Stimulated activated CD8-positive, alpha-beta memory T cell treated with anti-CD3 and anti-CD28 coated beads, Interleukin-15, amount 100 ng/mL, for 1 hour (primary cell): ENCODE results near the gene HELQ.
"Not testable (repeated sequence)": the region's sequence is repeated elsewhere in the genome, so short reads cannot be mapped to it uniquely, and the experiment has no call there.

Source experiments
- DNase-seq: peaks from one replicate; pipeline ENCODE4 v3.0.0-alpha.2; 2020; ENCODE audit warnings: low read depth

The HELQ gene

GRCh38 chr4:83431200-83431599 is 24.4 kb downstream of the HELQ start:
- no peak for DNase-seq

- no peak for DNase-seq
Measured at GRCh38 chr4:83418211-83418610, 37.4 kb downstream of the HELQ start.

- DNase-seq = no peak
Measured at GRCh38 chr4:83417566-83417965, 38.1 kb downstream of the HELQ start.

- DNase-seq = no peak
Measured at GRCh38 chr4:83413676-83414075, 41.9 kb downstream of the HELQ start.

- no peak for DNase-seq
Measured at GRCh38 chr4:83408908-83409307, 46.7 kb downstream of the HELQ start.

GRCh38 chr4:83405844-83406816 is 49.5 kb downstream of the HELQ start:
- DNase-seq = no peak

GRCh38 chr4:83398158-83398557 is 57.5 kb downstream of the HELQ start:
- DNase-seq = not testable (repeated sequence)

GRCh38 chr4:83393908-83394307 is 61.7 kb downstream of the HELQ start:
- DNase-seq = no peak

- DNase-seq = no peak
Measured at GRCh38 chr4:83392562-83392961, 63.1 kb downstream of the HELQ start.

GRCh38 chr4:83390944-83391343 is 64.7 kb downstream of the HELQ start:
- DNase-seq = no peak

- no peak for DNase-seq
Measured at GRCh38 chr4:83389756-83390505, 65.7 kb downstream of the HELQ start.

- no peak for DNase-seq
Measured at GRCh38 chr4:83389037-83389720, 66.4 kb downstream of the HELQ start.

GRCh38 chr4:83388313-83388676 is 67.3 kb downstream of the HELQ start:
- no peak for DNase-seq

GRCh38 chr4:83387476-83388312 is 67.9 kb downstream of the HELQ start:
- DNase-seq = no peak

- DNase-seq = no peak
Measured at GRCh38 chr4:83387012-83387411, 68.6 kb downstream of the HELQ start.

GRCh38 chr4:83382850-83383249 is 72.8 kb downstream of the HELQ start:
- no peak for DNase-seq

GRCh38 chr4:83381173-83381572 is 74.5 kb downstream of the HELQ start:
- DNase-seq = no peak

GRCh38 chr4:83378419-83378818 is 77.2 kb downstream of the HELQ start:
- DNase-seq = no peak

- no peak for DNase-seq
Measured at GRCh38 chr4:83372931-83373330, 82.7 kb downstream of the HELQ start.

GRCh38 chr4:83371936-83372335 is 83.7 kb downstream of the HELQ start:
- DNase-seq = no peak

- no peak for DNase-seq
Measured at GRCh38 chr4:83371235-83371634, 84.4 kb downstream of the HELQ start.

- DNase-seq = no peak
Measured at GRCh38 chr4:83370640-83370906, 85.0 kb downstream of the HELQ start.
